ENCODE results near the gene ZNF79.

ZNF79 gene

GRCh38 chr9:127422133-127422782 lies 1.9 kb upstream of the ZNF79 start:
- Histone ChIP-seq H2AK5ac (ENCODE audit: low read depth, low read length) (peak overlapping the region; percentile 53), H2BK5ac (ENCODE audit: low read length) (peak overlapping the region; percentile 75), H3K4me1 (ENCODE audit: control insufficient read depth in 2 of 2, insufficient read depth in 1 of 2, low read depth in 1 of 2, low read length in 2 of 2) (peaks cover 9 to 10% of the 10 kb centered on the region in 2 donors), H3K23ac (ENCODE audit: low read depth, low read length, poor library complexity) (no peak overlapping the region), H3K4me2 (ENCODE audit: insufficient read depth, low read length, poor library complexity, severe bottlenecking) (peak overlapping the region; percentile 59), H2BK12ac (ENCODE audit: low read length) (no peak overlapping the region), H4K91ac (ENCODE audit: low read depth, low read length, poor library complexity) (no peak overlapping the region), H3K18ac (ENCODE audit: low read length) (no peak overlapping the region), H2BK15ac (ENCODE audit: low read length) (no peak overlapping the region), H2AFZ (ENCODE audit: low read length) (no peak overlapping the region), H3K36me3 (replicated peaks in 1 of 2; ENCODE audit: control insufficient read depth in 2 of 2, insufficient read depth in 2 of 2, low read length in 2 of 2) (peaks cover 2 to 6% of the 10 kb centered on the region in 2 donors), H3K14ac (ENCODE audit: low read length) (no peak overlapping the region), H3K4me3 (ENCODE audit: low read length in 2 of 2) (peak overlapping the region in 1 of 2 donors; percentile 87), H3K4ac (ENCODE audit: low read length) (no peak overlapping the region), H3K27me3 (ENCODE audit: control insufficient read depth in 3 of 3, insufficient read depth in 3 of 3, low read depth in 1 of 3, low read length in 3 of 3) (no peaks in the 10 kb centered on the region), H4K8ac (ENCODE audit: low read depth, low read length) (no peak overlapping the region), H3K79me1 (ENCODE audit: low read depth, low read length) (peaks cover 8% of the 10 kb centered on the region), H2BK120ac (ENCODE audit: low read depth, low read length) (no peak overlapping the region), H3K9me3 (replicated peaks in 1 of 2; ENCODE audit: control insufficient read depth in 2 of 2, insufficient read depth in 1 of 2, low read depth in 1 of 2, low read length in 2 of 2) (peaks cover 0 to 2% of the 10 kb centered on the region in 2 donors), H3K27ac (replicated peaks; ENCODE audit: low read length) (no peak overlapping the region), H3K9ac (ENCODE audit: low read depth, low read length, poor library complexity) (peak overlapping the region; percentile 74)
- no CpG with 5 or more reads among the region's 10 CpGs for WGBS, 2 donors (ENCODE audit: extremely low coverage in 2 of 2, insufficient read length in 2 of 2, insufficient replicate concordance in 1 of 2)
- no peak for DNase-seq (ENCODE audit: low spot score)

GRCh38 chr9:127422787-127423186 lies 1.4 kb upstream of the ZNF79 start:
- no peak overlapping the region for H2AFZ ChIP-seq (ENCODE audit: low read length)
- H3K79me1 ChIP-seq (ENCODE audit: low read depth, low read length), result peaks cover 9% of the 10 kb centered on the region
- no peak overlapping the region for H4K91ac ChIP-seq (ENCODE audit: low read depth, low read length, poor library complexity)
- no peak overlapping the region for H4K8ac ChIP-seq (ENCODE audit: low read depth, low read length)
- no peak overlapping the region for H2AK5ac ChIP-seq (ENCODE audit: low read depth, low read length)
- H3K4me2 ChIP-seq (ENCODE audit: insufficient read depth, low read length, poor library complexity, severe bottlenecking), result peak overlapping the region; percentile 59
- H3K9me3 ChIP-seq (replicated peaks in 1 of 2; ENCODE audit: control insufficient read depth in 2 of 2, insufficient read depth in 1 of 2, low read depth in 1 of 2, low read length in 2 of 2), result peaks cover 0 to 2% of the 10 kb centered on the region in 2 donors
- peaks cover 2 to 11% of the 10 kb centered on the region in 2 donors for H3K36me3 ChIP-seq (replicated peaks in 1 of 2; ENCODE audit: control insufficient read depth in 2 of 2, insufficient read depth in 2 of 2, low read length in 2 of 2)
- H3K4ac ChIP-seq (ENCODE audit: low read length), result no peak overlapping the region
- H2BK12ac ChIP-seq (ENCODE audit: low read length), result no peak overlapping the region
- H2BK120ac ChIP-seq (ENCODE audit: low read depth, low read length), result no peak overlapping the region
- no peak for DNase-seq (ENCODE audit: low spot score)
- H3K23ac ChIP-seq (ENCODE audit: low read depth, low read length, poor library complexity), result no peak overlapping the region
- H2BK5ac ChIP-seq (ENCODE audit: low read length), result no peak overlapping the region
- H3K27me3 ChIP-seq (ENCODE audit: control insufficient read depth in 3 of 3, insufficient read depth in 3 of 3, low read depth in 1 of 3, low read length in 3 of 3), result no peaks in the 10 kb centered on the region
- peaks cover 9 to 10% of the 10 kb centered on the region in 2 donors for H3K4me1 ChIP-seq (ENCODE audit: control insufficient read depth in 2 of 2, insufficient read depth in 1 of 2, low read depth in 1 of 2, low read length in 2 of 2)
- H2BK15ac ChIP-seq (ENCODE audit: low read length), result no peak overlapping the region
- peak overlapping the region; percentile 63 for H3K9ac ChIP-seq (ENCODE audit: low read depth, low read length, poor library complexity)
- no peak overlapping the region for H3K18ac ChIP-seq (ENCODE audit: low read length)
- H3K4me3 ChIP-seq (ENCODE audit: low read length in 2 of 2), result peak overlapping the region in 1 of 2 donors; percentile 87
- no peak overlapping the region for H3K27ac ChIP-seq (replicated peaks; ENCODE audit: low read length)
- WGBS, 2 donors (ENCODE audit: extremely low coverage in 2 of 2, insufficient read length in 2 of 2, insufficient replicate concordance in 1 of 2), result no CpG with 5 or more reads among the region's 6 CpGs
- no peak overlapping the region for H3K14ac ChIP-seq (ENCODE audit: low read length)

GRCh38 chr9:127423476-127423933 lies 677 bp upstream of the ZNF79 start:
- Histone ChIP-seq H2BK12ac (ENCODE audit: low read length) (no peak overlapping the region), H4K91ac (ENCODE audit: low read depth, low read length, poor library complexity) (no peak overlapping the region), H3K4me1 (ENCODE audit: control insufficient read depth in 2 of 2, insufficient read depth in 1 of 2, low read depth in 1 of 2, low read length in 2 of 2) (peaks cover 9 to 10% of the 10 kb centered on the region in 2 donors), H3K36me3 (replicated peaks in 1 of 2; ENCODE audit: control insufficient read depth in 2 of 2, insufficient read depth in 2 of 2, low read length in 2 of 2) (peaks cover 4 to 19% of the 10 kb centered on the region in 2 donors), H3K4ac (ENCODE audit: low read length) (no peak overlapping the region), H3K9ac (ENCODE audit: low read depth, low read length, poor library complexity) (no peak overlapping the region), H3K4me2 (ENCODE audit: insufficient read depth, low read length, poor library complexity, severe bottlenecking) (peak overlapping the region; percentile 59), H2BK15ac (ENCODE audit: low read length) (no peak overlapping the region), H3K4me3 (ENCODE audit: low read length in 2 of 2) (peak overlapping the region; percentile 87 to 91), H3K27me3 (ENCODE audit: control insufficient read depth in 3 of 3, insufficient read depth in 3 of 3, low read depth in 1 of 3, low read length in 3 of 3) (no peaks in the 10 kb centered on the region), H2AFZ (ENCODE audit: low read length) (peak overlapping the region; percentile 86), H4K8ac (ENCODE audit: low read depth, low read length) (no peak overlapping the region), H3K79me1 (ENCODE audit: low read depth, low read length) (peaks cover 9% of the 10 kb centered on the region), H2BK5ac (ENCODE audit: low read length) (no peak overlapping the region), H3K14ac (ENCODE audit: low read length) (no peak overlapping the region), H3K18ac (ENCODE audit: low read length) (no peak overlapping the region), H2AK5ac (ENCODE audit: low read depth, low read length) (no peak overlapping the region), H2BK120ac (ENCODE audit: low read depth, low read length) (no peak overlapping the region), H3K27ac (replicated peaks; ENCODE audit: low read length) (peak overlapping the region; percentile 55), H3K23ac (ENCODE audit: low read depth, low read length, poor library complexity) (no peak overlapping the region), H3K9me3 (replicated peaks in 1 of 2; ENCODE audit: control insufficient read depth in 2 of 2, insufficient read depth in 1 of 2, low read depth in 1 of 2, low read length in 2 of 2) (peaks cover 0 to 2% of the 10 kb centered on the region in 2 donors)
- DNase-seq (ENCODE audit: low spot score), result no peak
- WGBS, 2 donors (ENCODE audit: extremely low coverage in 2 of 2, insufficient read length in 2 of 2, insufficient replicate concordance in 1 of 2), result no CpG with 5 or more reads among the region's 9 CpGs

GRCh38 chr9:127424676-127424999 lies 456 bp downstream of the ZNF79 start:
- H2BK15ac ChIP-seq (ENCODE audit: low read length), result no peak overlapping the region
- no peak overlapping the region for H4K91ac ChIP-seq (ENCODE audit: low read depth, low read length, poor library complexity)
- H3K18ac ChIP-seq (ENCODE audit: low read length), result peak overlapping the region; percentile 92
- no peak overlapping the region for H3K14ac ChIP-seq (ENCODE audit: low read length)
- H3K23ac ChIP-seq (ENCODE audit: low read depth, low read length, poor library complexity), result peak overlapping the region; percentile 62
- H2AK5ac ChIP-seq (ENCODE audit: low read depth, low read length), result peak overlapping the region; percentile 44
- H3K4me3 ChIP-seq (ENCODE audit: low read length in 2 of 2), result peak overlapping the region; percentile 87 to 91
- H3K9me3 ChIP-seq (replicated peaks in 1 of 2; ENCODE audit: control insufficient read depth in 2 of 2, insufficient read depth in 1 of 2, low read depth in 1 of 2, low read length in 2 of 2), result no peaks in the 10 kb centered on the region
- no CpG with 5 or more reads among the region's 13 CpGs for WGBS, 2 donors (ENCODE audit: extremely low coverage in 2 of 2, insufficient read length in 2 of 2, insufficient replicate concordance in 1 of 2)
- no peak for DNase-seq (ENCODE audit: low spot score)
- no peaks in the 10 kb centered on the region for H3K27me3 ChIP-seq (ENCODE audit: control insufficient read depth in 3 of 3, insufficient read depth in 3 of 3, low read depth in 1 of 3, low read length in 3 of 3)
- no peak overlapping the region for H3K27ac ChIP-seq (replicated peaks; ENCODE audit: low read length)
- H3K4me1 ChIP-seq (ENCODE audit: control insufficient read depth in 2 of 2, insufficient read depth in 1 of 2, low read depth in 1 of 2, low read length in 2 of 2), result peaks cover 9 to 10% of the 10 kb centered on the region in 2 donors
- H3K9ac ChIP-seq (ENCODE audit: low read depth, low read length, poor library complexity), result peak overlapping the region; percentile 96
- peaks cover 9% of the 10 kb centered on the region for H3K79me1 ChIP-seq (ENCODE audit: low read depth, low read length)
- no peak overlapping the region for H3K4ac ChIP-seq (ENCODE audit: low read length)
- H3K4me2 ChIP-seq (ENCODE audit: insufficient read depth, low read length, poor library complexity, severe bottlenecking), result peak overlapping the region; percentile 95
- peak overlapping the region; percentile 86 for H2AFZ ChIP-seq (ENCODE audit: low read length)
- H2BK120ac ChIP-seq (ENCODE audit: low read depth, low read length), result no peak overlapping the region
- no peak overlapping the region for H2BK12ac ChIP-seq (ENCODE audit: low read length)
- H2BK5ac ChIP-seq (ENCODE audit: low read length), result peak overlapping the region; percentile 84
- H4K8ac ChIP-seq (ENCODE audit: low read depth, low read length), result peak overlapping the region; percentile 66
- peaks cover 5 to 30% of the 10 kb centered on the region in 2 donors for H3K36me3 ChIP-seq (replicated peaks in 1 of 2; ENCODE audit: control insufficient read depth in 2 of 2, insufficient read depth in 2 of 2, low read length in 2 of 2)

All from neuronal stem cell (in vitro differentiated cells).